Endothelial cell of umbilical vein (primary cell): ENCODE measurements around the gene STX16. TPM values are rescaled to one million over a fixed set of nuclear protein-coding genes. Genes with fewer than 3 reads are reported as not detected.

Experiments
- Bru-seq: library from RNA; stranded (reverse); fragments of 400-500 nt; gene quantifications from one replicate; lab custom pipeline; 2021; lab: Mats Ljungman, UMichigan
- BruChase-seq, 2 experiments: library from RNA; stranded (reverse); fragments of 400-500 nt; gene quantifications; one replicate each; lab custom pipeline; 2021; lab: Mats Ljungman, UMichigan
- BruUV-seq: library from RNA; stranded (reverse); fragments of 400-500 nt; replicated peaks from 2 replicates; lab custom pipeline; 2021; lab: Mats Ljungman, UMichigan
- CTCF ChIA-PET: fragments of 300-600, 350-600 bp; sonication (Branson Sonifier 250); formaldehyde crosslinking; loops from one replicate; lab custom pipeline; 2021; ENCODE audit warnings: antibody characterized with exemption, inconsistent platforms; lab: Charles Lee
- POLR2A ChIA-PET: fragments of 300-600, 350-600 bp; sonication (Branson Sonifier 250); formaldehyde crosslinking; loops from one replicate; lab custom pipeline; 2021; ENCODE audit warnings: antibody characterized with exemption, inconsistent platforms; lab: Charles Lee
- DNase-seq: peaks from one replicate; pipeline ENCODE4 v3.0.0-alpha.2; 2011; ENCODE audit warnings: low read depth, low spot score
- FAIRE-seq: peaks from 2 replicates; lab custom pipeline; 2011; peaks lifted over from hg19 to GRCh38; lab: Jason Lieb, UNC
- H2AFZ ChIP-seq: 2 replicates; pipeline ENCODE4 v1.6.0; 2012; ENCODE audit warnings: low read depth, low read length, control low read depth, inconsistent platforms
- H3K27ac ChIP-seq: 2 replicates; pipeline ENCODE4 v1.5.1; 2011; ENCODE audit warnings: low read depth, mild to moderate bottlenecking, control low read depth, low read length, moderate library complexity; ENCODE audit not compliant: insufficient read depth
- H3K27me3 ChIP-seq, 2 experiments: 2 replicates each; pipeline versions ENCODE4 v1.6.0 to v1.6.1; 2011; ENCODE audit warnings: low read length in 2 of 2, mixed read lengths in 1 of 2; ENCODE audit not compliant: control insufficient read depth in 2 of 2, insufficient read depth in 2 of 2
- H3K36me3 ChIP-seq, 2 experiments: 2 replicates in 1 of 2; 3 replicates in 1 of 2; pipeline ENCODE4 v1.5.1; 2011; ENCODE audit warnings: low read length in 2 of 2, mild to moderate bottlenecking in 1 of 2, moderate library complexity in 1 of 2; ENCODE audit not compliant: control insufficient read depth in 2 of 2, insufficient read depth in 2 of 2; ENCODE audit errors: extremely low read depth in 1 of 2
- H3K4me1 ChIP-seq: 3 replicates; pipeline ENCODE4 v1.5.1; 2011; ENCODE audit warnings: mild to moderate bottlenecking, low read length; ENCODE audit not compliant: control insufficient read depth, insufficient read depth; ENCODE audit errors: extremely low read depth
- H3K4me2 ChIP-seq: 2 replicates; pipeline ENCODE4 v1.6.1; 2011; ENCODE audit warnings: low read length, control low read depth, mixed read lengths; ENCODE audit not compliant: insufficient read depth
- H3K4me3 ChIP-seq, 3 experiments: fragments of 200-600 bp in 1 of 3; sonication (generic), shearing (Covaris generic) in 1 of 3; replicated peaks in 1 of 3; 2 replicates each; pipeline ENCODE4 v1.5.1; 2011 to 2016; ENCODE audit warnings: control low read depth in 3 of 3, low read length in 3 of 3, mild to moderate bottlenecking in 2 of 3, inconsistent platforms in 1 of 3, low read depth in 1 of 3, moderate library complexity in 1 of 3; ENCODE audit not compliant: insufficient read depth in 1 of 3
- H3K79me2 ChIP-seq: 2 replicates; pipeline ENCODE4 v1.6.0; 2012; ENCODE audit warnings: low read length, inconsistent platforms; ENCODE audit not compliant: control insufficient read depth, insufficient read depth
- H3K9ac ChIP-seq: replicated peaks from 2 replicates; pipeline ENCODE3; 2011; ENCODE audit warnings: low read length, control low read depth; ENCODE audit not compliant: insufficient read depth; ENCODE audit errors: extremely low read depth
- H3K9me1 ChIP-seq: replicated peaks from 3 replicates; pipeline ENCODE4 v1.6.0; 2011; ENCODE audit warnings: mild to moderate bottlenecking, low read length; ENCODE audit not compliant: control insufficient read depth, insufficient read depth; ENCODE audit errors: extremely low read depth
- H3K9me3 ChIP-seq: replicated peaks from 2 replicates; pipeline ENCODE4 v1.5.1; 2012; ENCODE audit warnings: low read length, inconsistent platforms; ENCODE audit not compliant: control insufficient read depth, insufficient read depth
- H4K20me1 ChIP-seq: replicated peaks from 2 replicates; pipeline ENCODE3; 2011; ENCODE audit warnings: mild to moderate bottlenecking, low read length; ENCODE audit not compliant: control insufficient read depth, insufficient read depth; ENCODE audit errors: extremely low read depth
- CTCF ChIP-seq, 2 donors: IDR thresholded peaks; 1 replicate in 1 of 2; 2 replicates in 1 of 2; pipeline ENCODE4 v1.5.1; 2011; ENCODE audit warnings: low read length in 2 of 2, mild to moderate bottlenecking in 2 of 2, moderate library complexity in 2 of 2, control low read depth in 1 of 2, inconsistent platforms in 1 of 2, low read depth in 1 of 2; ENCODE audit not compliant: insufficient read depth in 1 of 2; ENCODE audit errors: extremely low read depth in 1 of 2
- EZH2 ChIP-seq: IDR thresholded peaks from 2 replicates; pipeline ENCODE4 v1.6.1; 2012; ENCODE audit warnings: borderline replicate concordance, low read depth, mild to moderate bottlenecking, moderate library complexity, low read length, inconsistent platforms; ENCODE audit not compliant: severe bottlenecking
- FOS ChIP-seq: IDR thresholded peaks from 2 replicates; pipeline ENCODE4 v1.6.1; 2011; ENCODE audit warnings: mild to moderate bottlenecking, low read length, moderate library complexity, borderline replicate concordance; ENCODE audit not compliant: insufficient read depth
- GATA2 ChIP-seq: IDR thresholded peaks from 2 replicates; pipeline ENCODE4 v1.7.0; 2011; ENCODE audit warnings: low read depth, mild to moderate bottlenecking, moderate library complexity, mixed read lengths, low read length; ENCODE audit not compliant: insufficient read length, insufficient read depth
- JUN ChIP-seq: IDR thresholded peaks from 2 replicates; pipeline ENCODE4 v1.6.1; 2011; ENCODE audit warnings: borderline replicate concordance, low read depth; ENCODE audit not compliant: insufficient read length, insufficient read depth
- MAX ChIP-seq: IDR thresholded peaks from 2 replicates; pipeline ENCODE4 v1.6.1; 2011; ENCODE audit not compliant: insufficient read depth, insufficient read length
- MYC ChIP-seq: IDR thresholded peaks from one replicate; pipeline ENCODE4 v1.6.1; 2011; ENCODE audit warnings: mild to moderate bottlenecking, low read depth, low read length
- POLR2A ChIP-seq: IDR thresholded peaks from 2 replicates; pipeline ENCODE4 v1.6.1; 2012; ENCODE audit warnings: low read depth, mild to moderate bottlenecking, control low read depth, low read length
- POLR2AphosphoS5 ChIP-seq: IDR thresholded peaks from 2 replicates; pipeline ENCODE4 v1.6.1; 2012; ENCODE audit warnings: low read depth, mild to moderate bottlenecking, control low read depth, low read length, moderate library complexity; ENCODE audit not compliant: insufficient read depth
- dilution Hi-C: fragments of 300-500 bp; cut with MboI; formaldehyde crosslinking; loops from one replicate; pipeline ENCODE4 v1.15.0; 2019; ENCODE audit warnings: low sequenced_read_pairs; ENCODE audit not compliant: extremely low pct_ligation_motif_present
- intact Hi-C: fragments of 100-400 bp; cut with micrococcal nuclease; formaldehyde crosslinking; loops from one replicate; pipeline ENCODE4 v1.10.0; 2022
- long read RNA-seq: library from polyadenylated mRNA; stranded (forward); transcript quantifications from one replicate; pipeline ENCODE4 v2.0.0, GENCODE V29; 2021
- polyA minus RNA-seq, 3 experiments: library from RNA; depleted of rRNA, polyadenylated mRNA; stranded (reverse); fragments of >200 nt; gene quantifications; 1 replicate in 1 of 3; 2 replicates in 2 of 3; pipeline ENCODE4 v1.2.3, GENCODE V29; 2011
- polyA plus RNA-seq, 4 experiments: library from polyadenylated mRNA; depleted of rRNA in 3 of 4; stranded (reverse) in 3 of 4; unstranded in 1 of 4; fragments of >200 nt; gene quantifications; 2 replicates each; pipeline versions ENCODE4 v1.2.1 to v1.2.3, GENCODE V29; 2011 to 2012; ENCODE audit warnings: missing spikeins in 1 of 4
- total RNA-seq: library from RNA; stranded (reverse); gene quantifications from 2 replicates; pipeline ENCODE4 v1.2.3, GENCODE V29; 2021

Gene STX16
- total RNA-seq (58.5 and 63.5 TPM in 2 replicates), polyA plus RNA-seq (33.0 and 43.1 TPM in 2 replicates), polyA minus RNA-seq (52.1 and 74.7 TPM in 2 replicates), Bru-seq, nascent RNA (percentile 96 among the genes with signal in this experiment), BruChase-seq, experiment 1, labeled RNA remaining after a 6-hour chase (percentile 99 among the genes with signal in this experiment), BruChase-seq, experiment 2, labeled RNA remaining after a 2-hour chase (percentile 99 among the genes with signal in this experiment)
- polyA plus RNA-seq (2011; cell fraction: cytosol; rRNA removed): 36.8 and 43.5 TPM in 2 replicates
- polyA plus RNA-seq (2011; cell fraction: nucleus; rRNA removed): 138 and 200 TPM in 2 replicates
- polyA plus RNA-seq (2012): 60.7 and 62.4 TPM in 2 replicates
- polyA minus RNA-seq (2011; cell fraction: cytosol; rRNA and poly(A)+ RNA removed): 15.7 TPM
- 39.8 and 43.1 TPM in 2 replicates for polyA minus RNA-seq (2011; cell fraction: nucleus; rRNA and poly(A)+ RNA removed)
- long read RNA-seq, full-length matches to known transcripts: 9 of 14 reads
- long read RNA-seq, partial matches to known transcripts: 0 of 14 reads
- long read RNA-seq, other reads (novel, unspliced or antisense): 5 of 14 reads

- BruUV-seq: no TSS peak
- intact Hi-C loops (loop anchor here (1.0 to 10.0 kb wide), 5 partner anchors 99 to 364 kb away; partner anchors contain the start of genes GNAS, GNAS-AS1 and TUBB1), dilution Hi-C loops (loop anchor here (25.0 kb wide), 1 partner anchor 414 kb away; the partner anchor contains the start of gene ANKRD60)
- H3K9me1 ChIP-seq: no peaks in the 10 kb centered on the region
- POLR2A ChIA-PET: no interaction called here
- peaks cover 0 to 2% of the 10 kb centered on the region in 2 experiments for H3K36me3 ChIP-seq
- no peaks in the 10 kb centered on the region for H3K27me3 ChIP-seq
- H3K9me3 ChIP-seq: no peaks in the 10 kb centered on the region
- CTCF ChIA-PET: interaction anchor here (0.6 to 3.5 kb wide), 28 partner anchors 9 to 571 kb away, joined by 3 to 71 read pairs (median 4); no protein-coding TSS in a partner anchor
- peak within 1 kb of the TSS; percentile 93 for H2AFZ ChIP-seq
- DNase-seq: peak; percentile 87
- H3K79me2 ChIP-seq: peaks cover 48% of the 10 kb centered on the region
- no peaks in the 10 kb centered on the region for H4K20me1 ChIP-seq
- peak within 1 kb of the TSS; percentile 86 to 93 (median 89) for H3K4me3 ChIP-seq
- peak; percentile 68 for TF ChIP-seq POLR2A
- TF ChIP-seq POLR2AphosphoS5: peak; percentile 91
- TF ChIP-seq CTCF (IDR thresholded peaks at IDR 0.05; ENCODE audit: extremely low read depth in 1 of 2, insufficient read depth in 1 of 2, low read depth in 1 of 2, low read length in 2 of 2): peak; percentile 46 to 65
- peak; percentile 29 for TF ChIP-seq FOS
- no peak for TF ChIP-seq JUN
- TF ChIP-seq MYC: no peak
- no peak for TF ChIP-seq MAX
- no peak for TF ChIP-seq GATA2
- TF ChIP-seq EZH2: no peak
- H3K9ac ChIP-seq: peak within 1 kb of the TSS; percentile 96
- peak within 1 kb of the TSS; percentile 81 for H3K27ac ChIP-seq
- peak; percentile 85 for FAIRE-seq
- H3K4me1 ChIP-seq: peaks cover 31% of the 10 kb centered on the region
- peak within 1 kb of the TSS; percentile 97 for H3K4me2 ChIP-seq
These were observed at the start of gene STX16 for GRCh38 chr20:58650776-58651558. STX16 (plus strand) TSS chr20:58651283; CDS start chr20:58652007, 724 bp downstream.
